Right cardiac atrium (tissue), 5 donors: ENCODE results near the gene LIPC. TPM values are rescaled to one million over a fixed set of nuclear protein-coding genes. Genes with fewer than 3 reads are reported as not detected.

ENCODE experiments used
- ATAC-seq, 2 donors: fragments of 200-7000 bp; cut with Tn5 transposase; one replicate each; pipeline versions ENCODE4 v1.8.0 to v1.9.1; 2020; ENCODE audit warnings: moderate library complexity in 2 of 2, mild to moderate bottlenecking in 1 of 2
- DNase-seq, 3 donors: peaks; one replicate each; pipeline ENCODE4 v3.0.0-alpha.2; 2020
- H3K27ac ChIP-seq: one replicate; pipeline ENCODE4 v1.5.1; 2013; ENCODE audit warnings: mild to moderate bottlenecking, low read length, control low read depth, moderate library complexity
- H3K27me3 ChIP-seq: one replicate; pipeline ENCODE4 v1.6.1; 2013; ENCODE audit not compliant: control insufficient read depth, insufficient read depth
- H3K4me1 ChIP-seq: one replicate; pipeline ENCODE4 v1.6.1; 2013; ENCODE audit warnings: low read length; ENCODE audit not compliant: control insufficient read depth, insufficient read depth
- H3K4me3 ChIP-seq: one replicate; pipeline ENCODE4 v1.5.1; 2013; ENCODE audit warnings: low read length, control low read depth
- H3K9me3 ChIP-seq: one replicate; pipeline ENCODE4 v1.6.1; 2013; ENCODE audit warnings: low read length; ENCODE audit not compliant: control insufficient read depth
- WGBS: extraction: QIAGEN DNeasy Blood & Tissue Kit; methylation state at CpG from one replicate; pipeline ENCODE4 v1.1.7; 2013; 5-methylcytosine and 5-hydroxymethylcytosine counted together
- intact Hi-C, 4 donors: fragments of 100-400 bp; cut with DNase I; formaldehyde crosslinking; loops; one replicate each; pipeline versions ENCODE4 v1.11.0 to v1.14.0; 2022 to 2023
- polyA plus RNA-seq: library from polyadenylated mRNA; stranded (reverse); fragments of 200-250 nt; gene quantifications from one replicate; pipeline ENCODE4 v1.2.3, GENCODE V29; 2013
- total RNA-seq, 4 donors: library from RNA; stranded (reverse); fragmentation: NEBNext Ultra II Directional; extraction: Animal tissue kit (Norgen Biotek cat#: 25700); gene quantifications; one replicate each; pipeline ENCODE4 v1.2.1, GENCODE V29; 2021
- donor health status: healthy with polysubstance abuse.
- donor health status: DM: no; HTN: yes; CAD: no.
- donor health status: DM: no; HTN: no; CAD: no.
- donor health status: DM: no; HTN: yes; CAD: no; lungs with severe emphysema.
- donor health status: DM: yes; HTN: yes; CAD: no.

Gene LIPC
- total and polyA plus RNA-seq, 5 donors, result 0.61 to 1.1 (median 0.88) TPM

GRCh38 chr15:58541410-58542087 lies 109.8 kb downstream of the LIPC start:
- no peak overlapping the region for H3K27ac ChIP-seq

GRCh38 chr15:58543664-58544335 lies 112.0 kb downstream of the LIPC start:
- no peak overlapping the region for H3K4me3 ChIP-seq
- intact Hi-C loops, result no loop called here
- H3K4me1 ChIP-seq, result peaks cover 5% of the 10 kb centered on the region
- 83% methylated on average over 17 of the region's 17 CpGs for WGBS
- ATAC-seq (no peak), DNase-seq (no peak)
- H3K27me3 ChIP-seq, result no peaks in the 10 kb centered on the region
- no peaks in the 10 kb centered on the region for H3K9me3 ChIP-seq
- H3K27ac ChIP-seq, result no peak overlapping the region

More at GRCh38 chr15:58541410-58542087, 109.8 kb downstream of the LIPC start:
- ATAC-seq, result no peak
- intact Hi-C loops, result no loop called here
- no peaks in the 10 kb centered on the region for H3K9me3 ChIP-seq
- no peak overlapping the region for H3K4me3 ChIP-seq
- 87% methylated on average over 22 of the region's 22 CpGs for WGBS
- no peaks in the 10 kb centered on the region for H3K4me1 ChIP-seq
- H3K27me3 ChIP-seq, result no peaks in the 10 kb centered on the region
- DNase-seq, result no peak

- Histone ChIP-seq H3K4me1 (peaks cover 5% of the 10 kb centered on the region), H3K27me3 (no peaks in the 10 kb centered on the region), H3K9me3 (no peaks in the 10 kb centered on the region), H3K4me3 (no peak overlapping the region), H3K27ac (no peak overlapping the region)
- ATAC-seq (no peak), DNase-seq (no peak)
- intact Hi-C loops, result no loop called here
- WGBS, result 95% methylated on average over 5 of the region's 5 CpGs
These were observed 113.0 kb downstream of the LIPC start for GRCh38 chr15:58544756-58545155.

- ATAC-seq, result no peak
- H3K4me3 ChIP-seq, result no peak overlapping the region
- 89% methylated on average over 18 of the region's 18 CpGs for WGBS
- peak overlapping the region; percentile 21 for H3K27ac ChIP-seq
- peaks cover 7% of the 10 kb centered on the region for H3K4me1 ChIP-seq
- intact Hi-C loops, result no loop called here
- no peaks in the 10 kb centered on the region for H3K9me3 ChIP-seq
- no peaks in the 10 kb centered on the region for H3K27me3 ChIP-seq
- DNase-seq, result peak in 1 of 3 donors; percentile 29
These were observed 113.7 kb downstream of the LIPC start for GRCh38 chr15:58545307-58546065.

GRCh38 chr15:58546066-58546591 lies 114.3 kb downstream of the LIPC start:
- WGBS, result 61% methylated on average over 9 of the region's 9 CpGs
- H3K27me3 ChIP-seq, result no peaks in the 10 kb centered on the region
- peaks cover 7% of the 10 kb centered on the region for H3K4me1 ChIP-seq
- H3K9me3 ChIP-seq, result no peaks in the 10 kb centered on the region
- intact Hi-C loops, result no loop called here
- H3K27ac ChIP-seq, result peak overlapping the region; percentile 22
- H3K4me3 ChIP-seq, result no peak overlapping the region
- DNase-seq (peak in 2 of 3 donors; percentile 67 to 76), ATAC-seq (peak in 1 of 2 donors; percentile 7)

DNA sequence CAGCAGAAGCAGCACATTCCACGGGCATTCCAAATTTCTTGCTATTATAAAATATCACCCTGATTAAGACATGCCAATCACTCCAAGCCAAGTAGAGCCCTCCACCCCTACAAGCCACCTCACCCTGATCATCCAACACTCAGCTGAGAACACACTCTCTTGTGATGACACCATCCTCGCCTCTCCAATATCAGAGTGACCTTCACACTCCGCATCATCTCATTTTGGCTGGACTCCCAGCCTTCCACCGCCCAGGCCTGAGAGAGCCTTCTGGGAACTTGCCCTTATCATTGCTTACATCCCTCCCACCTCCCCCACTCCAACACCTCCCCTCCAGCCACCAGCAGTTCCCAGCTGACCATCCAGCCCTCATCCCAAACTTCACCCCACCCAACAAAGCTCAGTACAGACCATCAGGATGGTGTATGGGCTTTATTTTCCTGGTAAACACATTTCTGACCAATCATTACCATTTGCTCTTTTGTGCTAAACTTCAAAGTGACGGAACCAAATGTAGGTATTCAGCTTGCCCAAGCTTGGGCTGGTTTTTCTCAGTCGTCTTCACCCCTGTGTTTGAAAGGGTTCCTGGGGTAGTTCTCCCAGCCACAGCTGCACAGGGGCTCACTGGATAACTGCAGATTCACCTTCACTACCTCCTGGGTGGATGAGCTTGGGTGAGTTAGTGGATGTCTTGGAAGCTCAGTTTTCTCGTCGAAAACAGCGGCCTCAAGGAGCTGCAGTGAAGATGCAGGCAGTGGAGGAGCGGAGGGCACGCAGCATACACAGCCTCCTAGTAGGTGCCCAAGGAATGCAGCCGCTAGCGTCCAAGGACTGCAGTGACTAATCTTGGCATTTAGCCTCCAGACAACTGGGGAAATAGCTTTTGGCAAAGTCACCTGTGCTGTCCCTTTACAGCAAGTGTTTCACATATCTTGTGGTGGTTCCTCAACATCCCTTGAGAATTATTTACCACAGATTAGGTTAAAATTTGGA lies 115.1 kb downstream of the LIPC start:
- Histone ChIP-seq H3K9me3 (no peaks in the 10 kb centered on the region), H3K27me3 (no peaks in the 10 kb centered on the region), H3K4me1 (peaks cover 7% of the 10 kb centered on the region), H3K4me3 (no peak overlapping the region), H3K27ac (peak overlapping the region; percentile 65)
- DNase-seq, result peak; percentile 79 to 84 (median 80)
- intact Hi-C loops, result no loop called here
- peak; percentile 90 to 93 for ATAC-seq
- WGBS, result 60% methylated on average over 13 of the region's 13 CpGs

GRCh38 chr15:58547628-58548307 lies 116.0 kb downstream of the LIPC start:
- intact Hi-C loops, result no loop called here
- H3K27ac ChIP-seq, result peak overlapping the region; percentile 37
- H3K9me3 ChIP-seq, result no peaks in the 10 kb centered on the region
- H3K4me3 ChIP-seq, result no peak overlapping the region
- WGBS, result 93% methylated on average over 9 of the region's 9 CpGs
- ATAC-seq (no peak), DNase-seq (no peak)
- no peaks in the 10 kb centered on the region for H3K27me3 ChIP-seq
- H3K4me1 ChIP-seq, result peaks cover 7% of the 10 kb centered on the region

GRCh38 chr15:58548308-58549012 lies 116.7 kb downstream of the LIPC start:
- DNase-seq (peak in 1 of 3 donors; percentile 49), ATAC-seq (no peak)
- 83% methylated on average over 26 of the region's 26 CpGs for WGBS
- peaks cover 7% of the 10 kb centered on the region for H3K4me1 ChIP-seq
- H3K27me3 ChIP-seq, result no peaks in the 10 kb centered on the region
- peak overlapping the region; percentile 6 for H3K27ac ChIP-seq
- H3K4me3 ChIP-seq, result no peak overlapping the region
- intact Hi-C loops, result no loop called here
- H3K9me3 ChIP-seq, result no peaks in the 10 kb centered on the region

DNA sequence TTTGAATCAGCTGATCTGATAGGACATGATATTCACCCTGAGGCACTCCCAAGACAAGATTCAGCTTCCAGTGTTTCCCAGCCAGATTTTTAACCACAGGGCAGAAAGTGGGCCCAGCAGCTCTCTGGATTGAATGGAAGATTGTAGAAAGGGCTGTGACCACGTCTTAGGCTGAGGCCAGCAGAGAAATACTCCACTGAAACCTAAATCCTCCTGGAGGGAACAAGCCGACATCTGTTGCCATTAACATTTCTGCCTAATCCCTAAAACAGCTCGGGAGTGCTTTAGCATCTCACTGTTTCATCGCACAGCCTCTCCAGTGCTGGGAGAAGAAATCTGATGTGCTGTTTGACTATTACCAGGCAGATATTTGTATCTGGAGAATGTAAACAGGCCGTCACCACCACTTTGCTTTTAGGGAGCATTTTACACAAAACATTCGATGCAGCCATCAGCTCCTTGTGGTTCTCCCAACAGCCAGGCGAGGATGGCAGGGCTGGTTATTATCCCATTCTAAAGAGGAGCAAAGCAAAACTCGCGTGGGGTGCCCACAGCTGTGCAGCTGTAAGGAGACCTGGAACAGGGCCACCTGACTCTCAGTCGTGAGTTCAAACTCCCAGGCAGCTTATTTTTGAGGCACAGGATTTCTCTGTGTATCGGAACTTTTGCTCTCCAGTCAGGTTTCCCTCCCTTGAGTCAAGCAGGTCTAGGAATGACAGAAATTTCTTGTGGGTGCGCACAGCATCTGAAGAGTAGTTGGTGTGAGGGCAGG lies 117.4 kb downstream of the LIPC start:
- Histone ChIP-seq H3K4me1 (peaks cover 7% of the 10 kb centered on the region), H3K9me3 (no peaks in the 10 kb centered on the region), H3K27me3 (no peaks in the 10 kb centered on the region), H3K4me3 (no peak overlapping the region), H3K27ac (peak overlapping the region; percentile 91)
- ATAC-seq, result no peak
- no peak for DNase-seq
- intact Hi-C loops, result no loop called here
- WGBS, result 77% methylated on average over 12 of the region's 12 CpGs
